ENCODE results near the gene C16orf82.

The C16orf82 gene

DNA sequence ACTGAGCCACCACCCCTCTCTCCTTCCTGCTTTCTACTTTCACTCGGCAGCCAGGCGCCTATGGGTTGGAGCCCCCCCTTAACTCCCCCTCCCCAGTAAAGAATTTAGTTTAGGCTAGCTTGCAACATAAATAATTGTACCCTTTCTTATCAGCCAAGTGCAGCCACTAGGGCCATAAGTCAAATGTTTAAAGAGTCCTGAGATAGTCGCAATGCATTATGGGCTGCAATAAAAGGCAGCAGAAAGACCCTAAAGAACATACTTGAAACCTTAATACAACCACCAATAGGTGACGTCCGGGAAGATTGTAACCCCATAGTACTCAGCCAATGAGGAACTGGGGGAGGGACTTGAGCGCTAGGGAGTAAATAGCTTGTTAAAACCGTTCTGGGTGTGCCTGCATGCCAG is 40.5 kb downstream of the C16orf82 start:
- TF ChIP-seq, protein P1, sequence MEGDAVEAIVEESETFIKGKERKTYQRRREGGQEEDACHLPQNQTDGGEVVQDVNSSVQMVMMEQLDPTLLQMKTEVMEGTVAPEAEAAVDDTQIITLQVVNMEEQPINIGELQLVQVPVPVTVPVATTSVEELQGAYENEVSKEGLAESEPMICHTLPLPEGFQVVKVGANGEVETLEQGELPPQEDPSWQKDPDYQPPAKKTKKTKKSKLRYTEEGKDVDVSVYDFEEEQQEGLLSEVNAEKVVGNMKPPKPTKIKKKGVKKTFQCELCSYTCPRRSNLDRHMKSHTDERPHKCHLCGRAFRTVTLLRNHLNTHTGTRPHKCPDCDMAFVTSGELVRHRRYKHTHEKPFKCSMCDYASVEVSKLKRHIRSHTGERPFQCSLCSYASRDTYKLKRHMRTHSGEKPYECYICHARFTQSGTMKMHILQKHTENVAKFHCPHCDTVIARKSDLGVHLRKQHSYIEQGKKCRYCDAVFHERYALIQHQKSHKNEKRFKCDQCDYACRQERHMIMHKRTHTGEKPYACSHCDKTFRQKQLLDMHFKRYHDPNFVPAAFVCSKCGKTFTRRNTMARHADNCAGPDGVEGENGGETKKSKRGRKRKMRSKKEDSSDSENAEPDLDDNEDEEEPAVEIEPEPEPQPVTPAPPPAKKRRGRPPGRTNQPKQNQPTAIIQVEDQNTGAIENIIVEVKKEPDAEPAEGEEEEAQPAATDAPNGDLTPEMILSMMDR (IDR thresholded peaks at IDR 0.05; ENCODE audit: extremely low read depth, missing control alignments), result no peak
- no peak for DNase-seq (ENCODE audit: low spot score)

DNA sequence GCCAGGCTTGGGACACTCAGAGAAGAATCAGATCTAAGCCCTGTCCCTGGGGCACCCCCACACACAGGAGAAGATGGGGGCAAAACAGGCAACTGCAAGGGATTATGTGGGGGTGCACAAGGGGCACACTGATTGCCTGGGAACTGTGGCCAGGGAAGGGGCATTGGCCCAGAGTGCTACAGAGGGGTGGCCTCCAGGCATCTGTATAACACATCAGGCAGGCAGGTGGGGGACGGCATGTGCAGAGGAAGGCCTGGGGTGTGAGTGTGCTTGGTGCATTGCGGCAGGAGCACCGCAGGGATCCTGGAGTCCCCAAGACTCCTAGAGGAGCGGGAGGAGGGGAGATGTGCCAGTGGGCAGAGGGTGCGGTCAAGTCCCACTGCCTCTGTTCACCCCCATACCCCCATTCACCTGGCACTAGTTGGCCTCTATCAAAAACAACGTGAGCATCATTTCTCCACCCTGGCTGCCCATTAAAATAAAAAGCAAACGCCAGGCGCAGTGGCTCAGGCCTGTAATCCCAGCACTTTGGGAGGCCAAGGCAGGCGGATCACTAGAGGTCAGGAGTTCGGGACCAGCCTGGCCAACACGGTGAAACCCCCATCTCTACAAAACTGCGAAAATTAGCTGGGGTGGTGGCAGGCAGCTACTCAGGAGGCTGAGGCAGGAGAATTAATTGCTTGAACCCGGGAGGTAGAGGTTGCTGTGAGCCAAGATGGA is 41.5 kb downstream of the C16orf82 start:
- no peak for DNase-seq (ENCODE audit: low spot score)
- TF ChIP-seq, protein P1 (IDR thresholded peaks at IDR 0.05; ENCODE audit: extremely low read depth, missing control alignments), result no peak

DNA sequence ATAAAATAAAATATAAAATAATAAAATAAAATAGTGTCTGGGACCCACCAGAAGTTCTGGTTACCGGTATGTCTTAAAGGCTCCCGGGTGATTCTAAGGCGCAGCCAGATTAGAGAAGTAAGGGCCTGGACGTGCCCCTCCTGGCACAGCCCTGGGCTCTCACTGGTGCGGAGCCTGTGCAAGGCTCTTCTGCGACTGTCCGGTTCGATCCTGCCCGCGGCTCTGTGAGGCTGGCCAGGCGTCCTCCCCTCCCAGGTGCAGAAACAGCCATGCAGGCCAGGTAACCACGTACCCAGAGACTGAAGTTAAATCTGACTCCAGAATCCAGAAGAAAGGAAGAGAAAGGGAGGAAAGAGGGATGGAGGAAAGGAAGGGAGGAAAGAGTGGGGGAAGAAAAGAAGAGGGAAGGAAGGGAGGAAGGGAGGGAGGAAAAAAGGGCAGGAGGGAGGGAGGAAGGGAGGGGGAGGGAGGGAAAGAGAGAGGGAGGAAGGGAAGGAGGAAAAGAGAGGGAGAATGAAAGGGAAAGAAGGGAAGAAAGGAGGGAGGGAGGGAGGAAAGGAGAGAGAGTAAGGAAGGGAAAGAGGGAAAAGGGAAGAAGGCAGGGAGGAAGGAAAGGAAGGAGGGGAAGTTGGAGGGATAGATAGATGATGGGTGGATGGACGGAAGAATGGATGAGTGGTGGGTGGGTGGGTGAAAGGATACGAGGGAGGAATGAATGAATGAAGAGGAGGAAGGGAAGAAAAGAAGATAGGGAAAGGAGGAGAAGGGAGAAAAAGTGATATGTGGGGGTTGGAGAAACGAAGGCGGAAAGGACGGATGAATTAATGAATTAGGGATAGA is 42.3 kb downstream of the C16orf82 start:
- DNase-seq (ENCODE audit: low spot score), result no peak
- TF ChIP-seq, protein P1 (IDR thresholded peaks at IDR 0.05; ENCODE audit: extremely low read depth, missing control alignments), result no peak

DNA sequence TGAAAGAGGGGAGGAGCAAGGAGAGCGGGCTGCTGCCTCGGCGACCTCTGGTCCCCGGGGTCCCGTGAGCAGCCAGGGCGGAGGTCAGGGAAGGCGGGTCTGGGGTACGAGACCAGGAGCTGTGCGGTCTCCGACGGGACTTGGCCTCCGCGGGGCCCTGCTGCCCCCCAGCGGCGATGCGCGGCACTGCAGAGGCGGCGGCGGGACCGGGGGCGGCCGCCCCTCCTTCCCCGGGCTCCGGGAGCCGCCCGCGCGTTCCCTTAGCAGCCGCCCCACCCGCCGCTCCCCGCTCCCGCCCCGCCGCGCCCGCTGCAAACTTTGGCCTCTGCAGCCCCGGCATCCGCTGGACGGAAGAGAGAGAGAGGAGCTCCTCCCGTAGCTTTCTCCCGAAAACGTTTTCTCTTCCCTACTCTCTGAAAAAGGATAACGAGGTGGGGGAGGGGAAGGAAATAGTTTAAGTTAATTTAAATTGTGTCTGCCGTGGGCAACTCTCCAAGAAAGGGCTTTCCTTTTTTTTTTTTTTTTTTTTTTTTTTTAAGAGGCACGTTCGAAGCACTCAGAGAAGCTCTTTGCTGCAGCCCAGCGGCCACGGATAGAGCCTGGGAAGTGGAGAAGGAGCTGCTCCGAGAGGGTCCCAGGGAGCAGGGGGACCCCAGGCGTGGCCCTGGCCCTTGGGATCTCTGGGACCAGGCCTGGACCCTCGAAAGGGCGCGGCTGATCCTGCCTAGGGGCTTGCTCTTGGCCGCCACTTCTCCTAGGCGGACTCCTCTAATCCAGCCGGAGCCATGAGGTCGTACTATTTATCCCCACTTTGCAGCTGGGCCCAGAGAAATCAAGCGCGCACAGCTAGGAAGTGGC is 43.2 kb downstream of the C16orf82 start:
- TF ChIP-seq, protein P1 (IDR thresholded peaks at IDR 0.05; ENCODE audit: extremely low read depth, missing control alignments), result peak; percentile 99
- peak; percentile 89 for DNase-seq (ENCODE audit: low spot score)

DNA sequence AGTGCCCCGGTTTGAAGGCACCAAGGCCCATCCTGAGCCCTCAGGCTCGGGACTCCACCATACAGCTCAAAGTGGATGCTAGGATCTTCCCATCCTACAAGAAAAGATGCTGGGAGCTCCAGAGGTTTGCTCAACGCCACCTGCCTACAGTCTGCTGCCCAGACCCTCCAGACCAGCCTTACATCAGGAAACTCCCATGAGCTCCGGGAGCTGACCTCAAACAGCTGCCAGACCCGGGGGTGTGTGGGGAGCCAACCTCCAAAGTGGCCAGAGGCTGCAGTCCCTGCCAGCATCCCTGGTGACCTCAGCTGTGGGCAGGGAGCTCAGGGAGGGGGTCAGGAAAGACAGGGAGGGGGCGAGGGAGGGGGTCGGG is 43.8 kb downstream of the C16orf82 start:
- TF ChIP-seq, protein P1 (IDR thresholded peaks at IDR 0.05; ENCODE audit: extremely low read depth, missing control alignments), result no peak
- DNase-seq (ENCODE audit: low spot score), result no peak

DNA sequence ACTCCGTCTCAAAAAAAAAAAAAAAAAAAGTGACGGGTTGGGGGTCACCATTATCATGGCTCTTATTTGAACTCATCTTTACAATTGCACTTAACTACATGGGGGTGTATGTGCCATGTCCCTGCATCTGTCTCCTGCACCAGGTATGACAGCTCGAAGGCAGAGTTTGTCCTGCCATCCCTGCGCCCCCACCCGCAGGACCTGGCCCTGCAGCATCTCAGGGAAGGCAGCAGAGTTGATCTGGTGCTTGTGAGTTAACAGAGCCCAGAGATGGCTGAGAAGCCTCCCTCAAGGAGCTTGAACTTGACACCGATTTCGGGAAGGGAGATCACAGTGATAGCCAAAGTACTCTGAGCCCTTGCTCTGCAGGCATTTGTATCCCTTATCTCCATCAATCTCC is 44.8 kb downstream of the C16orf82 start:
- TF ChIP-seq, protein P1 (IDR thresholded peaks at IDR 0.05; ENCODE audit: extremely low read depth, missing control alignments), result no peak
- no peak for DNase-seq (ENCODE audit: low spot score)

All from GM20000 (cell line).